HG02981 (cell line): ENCODE data around the gene ZNF580.

Source experiments
- ATAC-seq: cut with Tn5 transposase; IDR thresholded peaks from one replicate; pipeline ENCODE4 v1.9.1; 2021; ENCODE audit warnings: mild to moderate bottlenecking, moderate library complexity; ENCODE audit not compliant: unreplicated experiment

Gene ZNF580

DNA sequence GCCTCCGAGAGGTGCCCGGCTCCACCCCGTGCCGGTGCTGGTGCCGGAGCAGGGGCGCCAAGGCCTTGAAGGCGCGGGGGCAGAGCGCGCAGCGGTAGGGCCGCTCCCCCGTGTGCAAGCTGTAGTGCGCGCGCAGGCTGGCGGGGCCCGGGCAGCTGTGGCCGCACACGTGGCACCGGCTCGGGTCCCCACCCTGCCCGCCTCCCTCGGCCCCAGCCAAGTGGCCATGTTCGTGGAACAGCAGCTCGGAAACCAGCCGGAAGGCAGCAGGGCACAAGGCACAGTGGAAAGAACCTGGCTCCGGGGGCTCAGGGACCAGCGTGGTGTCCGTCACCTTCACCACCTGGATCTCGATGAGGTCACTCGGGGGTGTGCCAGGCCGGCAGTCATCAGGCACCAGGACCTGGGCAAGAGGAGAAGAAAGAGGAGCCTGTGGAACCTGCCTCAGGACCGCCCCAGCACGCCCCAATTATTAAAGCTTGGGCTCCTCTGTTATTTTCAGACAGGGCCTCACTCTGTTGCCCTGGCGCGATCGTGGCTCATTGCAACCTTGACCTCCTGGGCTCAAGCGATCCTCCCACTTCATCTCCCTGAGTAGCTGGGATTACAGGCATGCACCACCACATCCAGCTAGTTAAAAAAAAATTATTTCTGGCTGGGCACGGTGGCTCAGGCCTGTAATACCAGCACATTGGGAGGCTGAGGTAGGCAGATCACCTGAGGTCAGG, 18.4 kb upstream of the ZNF580 start:
- ATAC-seq = no peak

DNA sequence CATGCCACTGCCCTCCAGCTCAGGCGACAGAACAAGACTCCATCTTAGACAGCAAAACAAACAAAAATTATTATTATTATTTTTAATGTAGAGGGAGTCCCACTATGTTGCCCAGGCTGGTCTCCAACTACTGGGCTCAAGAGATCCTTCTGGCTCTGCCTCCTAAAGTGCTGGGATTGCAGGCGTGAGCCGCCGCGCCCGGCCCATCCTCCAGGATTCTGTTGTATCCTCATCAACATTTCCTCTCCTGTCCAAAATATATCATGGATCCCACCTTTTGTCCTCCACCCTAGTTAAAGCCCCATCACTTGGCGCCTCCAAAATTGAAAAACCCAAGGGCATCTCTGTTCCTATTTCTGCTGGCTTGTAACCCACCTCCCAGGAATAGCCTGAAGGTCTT, 17.7 kb upstream of the ZNF580 start:
- ATAC-seq = no peak

DNA sequence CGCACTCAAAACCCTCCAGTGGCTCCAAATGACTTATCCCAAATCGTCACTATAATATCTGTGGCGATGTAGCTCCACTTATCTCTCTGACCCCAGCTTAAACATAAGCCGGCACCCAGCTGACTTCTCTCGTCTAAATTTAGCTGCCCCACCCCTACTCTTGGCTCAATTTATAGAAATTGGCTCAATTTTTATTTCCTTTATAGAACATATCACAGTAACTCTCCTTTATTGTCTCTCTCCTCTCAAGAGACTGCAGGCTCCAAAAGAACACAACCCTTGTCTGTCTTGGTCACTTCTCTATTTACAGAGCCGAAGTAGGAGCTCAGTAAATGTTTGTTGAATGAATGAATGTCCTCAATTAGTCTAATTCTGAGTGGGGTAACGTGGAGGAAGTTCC, 17.2 kb upstream of the ZNF580 start:
- no peak for ATAC-seq

DNA sequence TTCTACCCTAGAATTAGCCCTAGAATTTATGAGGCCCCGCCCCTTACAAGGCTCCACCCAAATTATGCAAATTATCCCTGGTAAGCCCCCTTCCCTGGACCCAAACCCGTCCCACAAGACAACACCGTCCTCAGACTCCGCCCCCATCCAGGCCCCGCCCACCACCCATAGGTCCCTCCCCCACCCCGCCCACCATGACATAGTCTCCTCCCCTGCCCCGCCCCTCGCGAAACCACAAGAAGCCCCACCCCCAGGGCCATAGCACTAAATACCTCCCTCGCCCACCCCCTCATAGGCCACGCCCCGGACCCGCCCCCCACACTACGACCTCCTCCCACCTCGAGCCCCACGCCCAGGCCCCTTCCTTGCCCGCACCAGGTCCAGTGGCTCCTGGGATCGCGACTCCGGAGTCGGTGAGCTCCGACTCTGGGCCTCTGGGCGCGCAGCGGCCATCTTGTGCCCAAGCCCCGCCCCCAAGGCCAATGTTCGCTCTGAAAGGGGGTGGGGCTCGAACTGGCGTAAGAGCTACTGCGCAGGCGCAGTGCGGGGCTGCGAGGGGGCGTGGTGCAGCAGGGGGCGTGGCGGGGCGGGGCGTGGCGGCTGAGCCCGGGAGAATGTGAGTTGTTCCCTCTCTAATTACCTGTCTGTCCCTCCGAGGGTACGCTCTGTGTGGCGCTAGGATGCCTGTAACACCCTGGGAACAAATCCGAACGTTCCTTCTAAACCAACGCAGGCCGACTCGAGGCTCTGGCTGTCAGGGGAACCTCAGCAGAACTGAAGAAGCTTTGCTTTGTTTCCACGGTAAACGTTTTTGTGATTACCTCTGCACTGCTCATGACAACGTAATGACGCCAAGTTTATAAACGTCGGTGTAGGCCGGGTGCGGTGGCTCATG, 16.4 kb upstream of the ZNF580 start, which contains the start of gene ZNF784:
Gene ZNF784 (minus strand): TSS at position 458 of the 895 bp plus-strand sequence. CDS start 5 bp downstream, at position 453.
- no peak for ATAC-seq

GRCh38 chr19:55625004-55625326, 15.8 kb upstream of the ZNF580 start:
- ATAC-seq = no peak

- no peak for ATAC-seq
Observed at GRCh38 chr19:55626350-55626749, 14.5 kb upstream of the ZNF580 start.

- no peak for ATAC-seq
Observed at GRCh38 chr19:55632463-55632834, 8.4 kb upstream of the ZNF580 start.

DNA sequence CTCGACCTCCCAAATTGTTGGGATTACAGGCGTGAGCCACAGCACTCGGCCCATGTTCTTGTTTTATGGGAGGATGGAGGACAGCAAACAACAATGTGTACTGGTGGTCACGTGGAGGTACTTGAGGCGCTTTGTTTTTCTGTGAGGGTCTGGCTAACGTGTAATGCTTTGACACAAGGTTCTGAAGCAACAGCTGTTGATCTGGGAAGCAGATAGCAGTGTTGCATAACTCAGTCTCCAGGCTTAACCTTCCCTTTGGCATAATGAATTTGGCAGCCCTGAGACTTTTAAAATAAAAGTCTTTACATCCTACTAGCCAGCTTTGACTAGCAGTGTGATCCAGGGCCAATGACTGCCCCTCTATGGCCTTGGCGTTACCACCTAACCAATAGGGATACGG, 6.9 kb upstream of the ZNF580 start:
- ATAC-seq = no peak

DNA sequence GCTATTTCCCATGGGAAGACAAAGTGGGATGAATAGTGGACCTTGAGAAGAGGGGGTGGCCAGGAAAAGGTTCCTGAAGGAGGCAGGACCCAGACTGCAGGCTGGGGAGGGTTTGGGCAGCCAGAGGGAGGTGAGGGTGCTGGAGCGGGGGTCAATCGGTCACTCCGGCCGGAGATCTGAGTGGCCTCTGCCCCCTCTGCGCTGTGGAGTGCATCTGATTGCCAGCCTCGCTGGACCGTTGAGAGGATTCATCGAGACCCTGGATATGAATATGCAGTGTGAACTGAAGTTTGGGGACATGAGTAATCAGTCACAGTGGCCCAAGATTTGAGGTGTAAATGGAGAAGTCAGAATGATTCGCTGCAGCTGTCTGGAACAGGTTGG, 5.5 kb upstream of the ZNF580 start:
- no peak for ATAC-seq

DNA sequence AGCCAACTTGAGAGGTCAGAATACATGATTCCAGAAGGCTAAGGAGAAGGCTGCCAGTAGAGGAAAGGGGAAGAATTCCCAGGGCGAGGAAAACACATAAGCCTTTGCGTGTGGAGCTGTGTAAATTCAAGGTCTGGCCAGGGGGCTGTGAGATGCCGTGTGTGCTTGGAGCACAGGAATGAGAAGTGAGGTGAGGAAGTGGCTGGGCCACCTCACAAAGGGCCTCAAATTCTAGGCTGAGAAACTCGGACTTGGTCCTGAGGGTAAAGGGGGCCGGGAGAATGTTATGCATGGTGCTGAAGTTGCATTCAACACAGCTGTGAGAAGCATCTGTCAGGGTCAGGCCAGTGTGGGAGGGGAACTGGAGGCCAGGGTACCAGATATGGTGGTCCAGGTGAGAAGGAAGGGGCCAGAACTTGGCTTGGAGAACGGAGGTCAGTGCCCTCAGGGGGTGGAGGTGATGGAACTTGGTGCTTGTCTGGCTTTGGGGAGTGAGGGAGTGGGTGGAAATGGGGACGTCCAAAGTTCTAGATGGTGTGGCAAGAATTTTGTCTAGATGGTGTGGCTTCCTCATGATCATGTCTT, 4.9 kb upstream of the ZNF580 start:
- ATAC-seq = no peak

GRCh38 chr19:55636723-55637122, 4.1 kb upstream of the ZNF580 start:
- no peak for ATAC-seq

DNA sequence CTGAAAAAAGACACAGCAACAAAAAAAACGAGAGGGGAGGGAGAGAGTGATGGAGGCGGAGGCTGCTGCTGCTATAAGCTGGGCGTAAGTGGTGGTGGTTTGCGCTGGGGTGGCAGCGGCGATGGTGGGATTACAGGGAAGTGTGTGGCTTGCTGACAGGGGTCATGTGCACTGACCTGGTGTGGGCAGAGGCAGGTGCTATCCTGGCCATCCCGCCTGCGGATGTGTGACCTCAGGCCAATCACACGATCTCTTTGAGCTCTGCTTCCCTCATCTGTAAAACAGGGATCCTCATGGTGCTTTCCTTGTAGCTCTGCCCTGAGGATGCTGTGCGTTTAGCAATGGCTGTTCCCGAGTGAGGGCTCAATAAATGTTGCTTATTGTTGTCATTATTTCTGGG, 3.3 kb upstream of the ZNF580 start:
- no peak for ATAC-seq

- no peak for ATAC-seq
Observed at GRCh38 chr19:55638864-55639359, 1.9 kb upstream of the ZNF580 start.

- no peak for ATAC-seq
Observed at GRCh38 chr19:55640043-55640576, 692 bp upstream of the ZNF580 start.

DNA sequence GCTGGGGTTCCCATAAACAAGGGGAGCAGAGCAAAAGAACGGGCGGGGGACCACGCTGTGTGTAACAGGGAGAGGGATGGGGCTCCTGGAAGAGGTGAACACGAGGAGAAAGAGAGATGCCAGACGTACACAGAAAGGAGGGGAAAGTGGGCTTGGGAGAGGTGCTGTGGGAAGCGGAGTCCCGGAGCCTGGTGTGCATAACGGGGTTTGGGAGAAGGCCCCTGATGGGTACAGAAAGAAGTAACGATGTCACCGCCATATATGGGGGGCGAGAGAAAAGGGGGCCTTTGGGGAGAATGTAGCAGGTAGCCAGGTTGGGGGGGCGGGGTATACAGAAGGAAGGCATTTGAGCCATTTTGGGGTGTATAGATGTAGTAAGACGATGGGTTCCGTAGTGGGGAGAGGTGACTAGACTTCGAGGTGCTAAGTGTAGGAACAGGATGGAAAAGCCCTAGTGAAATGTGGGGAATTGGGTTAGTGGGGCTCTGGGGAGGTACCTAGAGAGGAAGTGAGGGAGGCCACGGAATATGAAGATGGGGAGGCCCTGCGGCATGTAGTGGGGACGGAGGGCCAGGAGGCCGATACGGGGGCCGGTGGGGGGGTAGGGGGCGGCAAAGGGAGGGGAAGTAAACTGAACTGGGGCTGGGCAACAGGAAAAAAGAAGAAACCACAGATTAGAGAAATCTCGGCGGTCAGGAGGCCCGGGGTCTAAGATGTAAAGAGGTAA, 787 bp downstream of the ZNF580 start:
- no peak for ATAC-seq

DNA sequence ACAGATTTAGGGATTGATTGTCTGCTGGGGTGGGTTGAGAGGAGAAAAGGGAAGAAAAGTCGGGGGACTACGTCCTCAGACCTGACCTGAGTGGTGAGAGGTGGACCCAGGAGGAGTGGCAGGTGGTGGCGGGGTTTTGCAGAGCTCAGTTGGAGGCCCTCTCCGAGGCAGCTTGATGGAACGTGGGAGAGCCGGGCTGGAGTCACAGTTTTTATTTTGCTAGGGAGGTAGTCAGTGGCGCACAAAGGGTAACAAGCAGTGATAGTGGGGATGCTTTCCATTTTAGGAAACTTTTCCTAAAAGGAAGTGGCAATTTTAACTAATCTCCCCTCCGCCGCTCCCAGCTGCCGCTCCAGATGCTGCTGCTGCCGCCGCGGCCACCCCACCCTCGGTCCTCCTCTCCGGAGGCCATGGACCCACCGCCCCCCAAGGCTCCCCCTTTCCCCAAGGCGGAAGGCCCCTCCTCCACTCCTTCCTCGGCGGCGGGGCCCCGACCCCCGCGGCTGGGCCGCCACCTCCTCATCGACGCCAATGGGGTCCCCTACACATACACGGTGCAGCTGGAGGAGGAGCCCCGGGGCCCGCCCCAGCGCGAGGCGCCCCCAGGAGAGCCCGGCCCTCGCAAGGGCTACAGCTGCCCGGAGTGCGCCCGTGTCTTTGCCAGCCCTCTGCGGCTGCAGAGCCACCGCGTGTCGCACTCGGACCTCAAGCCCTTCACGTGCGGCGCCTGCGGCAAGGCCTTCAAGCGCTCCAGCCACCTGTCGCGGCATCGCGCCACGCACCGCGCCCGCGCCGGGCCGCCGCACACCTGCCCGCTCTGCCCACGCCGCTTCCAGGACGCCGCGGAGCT, 1.6 kb downstream of the ZNF580 start:
- no peak for ATAC-seq

- peak; percentile 33 for ATAC-seq
Observed at GRCh38 chr19:55643003-55643886, 2.4 kb downstream of the ZNF580 start, which contains the start of gene ZNF581. Gene ZNF581, plus strand, starts transcription at chr19:55643649. Its CDS starts 923 bp downstream, at chr19:55644572.

GRCh38 chr19:55643887-55644176, 3.0 kb downstream of the ZNF580 start:
- no peak for ATAC-seq
